ENCODE results near the gene GHRH. TPM values are rescaled to one million over a fixed set of nuclear protein-coding genes. Genes with fewer than 3 reads are reported as not detected.

Gene GHRH
- total and polyA plus RNA-seq, 8 donors = not detected

DNA sequence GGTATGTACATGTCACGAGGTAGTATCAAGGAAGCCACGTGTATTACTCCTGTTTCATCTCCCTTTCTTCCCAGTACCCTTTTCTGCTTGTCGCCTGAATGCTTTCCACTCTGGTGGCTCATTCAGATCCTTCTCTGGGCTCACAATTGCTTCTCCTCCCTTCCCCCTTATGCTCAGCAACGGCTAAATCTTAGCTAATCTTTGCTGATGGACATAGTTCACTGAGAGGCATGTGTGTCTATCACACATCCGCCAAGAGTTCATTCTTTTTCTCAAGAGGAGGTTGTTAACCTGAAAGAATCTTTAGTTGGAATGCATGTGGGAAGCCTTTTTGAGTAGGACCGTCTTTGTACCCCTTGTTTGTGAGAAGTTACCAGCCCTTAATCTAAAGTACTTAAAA lies 56.5 kb downstream of the GHRH start:
- no peak for DNase-seq
- Histone ChIP-seq H3K27me3 (no peaks in the 10 kb centered on the region), H3K9me3 (no peaks in the 10 kb centered on the region), H3K4me1 (peaks cover 0 to 16% (median 8%) of the 10 kb centered on the region in 4 donors), H3K36me3 (peaks cover 54 to 96% (median 90%) of the 10 kb centered on the region in 4 donors), H3K27ac (no peak overlapping the region), H3K4me3 (no peak overlapping the region)
- 68 to 83% (median 76%) methylated on average over 6 of the region's 6 CpGs for WGBS, 5 donors
- intact Hi-C loops (cut with DNase I; ENCODE audit: low total_unique reads) = no loop called here
- TF ChIP-seq, protein P1, sequence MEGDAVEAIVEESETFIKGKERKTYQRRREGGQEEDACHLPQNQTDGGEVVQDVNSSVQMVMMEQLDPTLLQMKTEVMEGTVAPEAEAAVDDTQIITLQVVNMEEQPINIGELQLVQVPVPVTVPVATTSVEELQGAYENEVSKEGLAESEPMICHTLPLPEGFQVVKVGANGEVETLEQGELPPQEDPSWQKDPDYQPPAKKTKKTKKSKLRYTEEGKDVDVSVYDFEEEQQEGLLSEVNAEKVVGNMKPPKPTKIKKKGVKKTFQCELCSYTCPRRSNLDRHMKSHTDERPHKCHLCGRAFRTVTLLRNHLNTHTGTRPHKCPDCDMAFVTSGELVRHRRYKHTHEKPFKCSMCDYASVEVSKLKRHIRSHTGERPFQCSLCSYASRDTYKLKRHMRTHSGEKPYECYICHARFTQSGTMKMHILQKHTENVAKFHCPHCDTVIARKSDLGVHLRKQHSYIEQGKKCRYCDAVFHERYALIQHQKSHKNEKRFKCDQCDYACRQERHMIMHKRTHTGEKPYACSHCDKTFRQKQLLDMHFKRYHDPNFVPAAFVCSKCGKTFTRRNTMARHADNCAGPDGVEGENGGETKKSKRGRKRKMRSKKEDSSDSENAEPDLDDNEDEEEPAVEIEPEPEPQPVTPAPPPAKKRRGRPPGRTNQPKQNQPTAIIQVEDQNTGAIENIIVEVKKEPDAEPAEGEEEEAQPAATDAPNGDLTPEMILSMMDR (IDR thresholded peaks at IDR 0.05) = no peak
- TF ChIP-seq EP300 (IDR thresholded peaks at IDR 0.05) = no peak
- no peak for TF ChIP-seq POLR2AphosphoS5 (IDR thresholded peaks at IDR 0.05)
- TF ChIP-seq POLR2A (IDR thresholded peaks at IDR 0.05) = no peak

DNA sequence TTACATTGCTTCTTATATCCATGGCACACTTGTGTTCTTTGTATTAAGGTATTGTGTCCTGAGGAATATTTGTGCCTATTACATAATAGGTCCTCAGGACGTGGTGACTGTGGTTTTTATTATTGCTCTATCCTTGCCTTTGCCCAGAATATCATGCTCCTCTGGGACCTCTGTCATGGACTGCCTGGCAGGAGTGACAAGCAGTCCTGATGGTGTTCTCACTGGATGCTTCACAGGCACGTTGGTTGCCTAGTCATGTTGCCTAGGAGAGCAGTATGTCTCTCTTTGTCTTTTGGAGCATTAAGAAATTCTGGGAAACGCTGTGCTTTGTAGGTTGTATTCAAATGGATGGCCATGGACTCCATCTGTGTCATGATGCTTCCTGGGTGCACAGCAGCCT lies 57.6 kb downstream of the GHRH start:
- DNase-seq = no peak
- Histone ChIP-seq H3K27ac (no peak overlapping the region), H3K36me3 (peaks cover 53 to 96% (median 90%) of the 10 kb centered on the region in 4 donors), H3K9me3 (no peaks in the 10 kb centered on the region), H3K4me3 (no peak overlapping the region), H3K4me1 (peaks cover 0 to 16% (median 8%) of the 10 kb centered on the region in 4 donors), H3K27me3 (no peaks in the 10 kb centered on the region)
- 74 to 83% (median 76%) methylated on average over 3 of the region's 3 CpGs for WGBS, 5 donors
- intact Hi-C loops (cut with DNase I; ENCODE audit: low total_unique reads) = loop anchor here (5.0 kb wide), 1 partner anchor 323 kb away; the partner anchor contains the start of gene BLCAP
- no peak for TF ChIP-seq POLR2AphosphoS5 (IDR thresholded peaks at IDR 0.05)
- TF ChIP-seq, protein P1 (IDR thresholded peaks at IDR 0.05) = no peak
- no peak for TF ChIP-seq EP300 (IDR thresholded peaks at IDR 0.05)
- TF ChIP-seq POLR2A (IDR thresholded peaks at IDR 0.05) = no peak

DNA sequence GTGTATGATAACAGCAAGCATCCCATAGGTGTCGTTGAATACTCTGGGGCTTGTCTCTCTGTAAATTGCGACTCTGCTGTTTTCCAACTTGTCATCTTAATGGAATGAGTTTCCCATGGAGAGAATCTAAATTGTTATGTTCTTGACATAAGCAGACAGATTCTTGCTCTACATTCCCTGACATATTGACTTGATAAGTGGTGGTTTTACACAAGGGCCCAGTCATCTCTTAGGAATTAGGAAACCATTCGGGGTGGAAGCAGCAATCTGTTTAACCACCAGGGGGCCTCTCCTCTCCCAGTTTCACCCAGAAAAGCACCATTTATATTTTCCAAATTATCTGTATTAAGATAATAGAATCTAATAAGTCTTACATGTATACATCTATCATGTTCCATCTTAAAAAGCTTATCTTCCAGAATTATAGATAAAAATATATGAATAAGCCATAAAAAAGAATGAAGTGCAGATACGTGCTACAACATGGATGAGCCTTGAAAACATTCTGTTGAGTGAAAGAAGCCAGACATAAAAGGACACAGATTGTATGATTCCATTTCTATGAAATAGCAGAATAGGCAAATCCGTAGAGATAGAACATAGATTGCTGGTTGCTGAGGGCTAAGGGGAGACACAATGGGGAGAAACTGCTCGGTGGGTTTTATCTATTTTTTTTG lies 59.2 kb downstream of the GHRH start:
- peaks cover 0 to 16% (median 8%) of the 10 kb centered on the region in 4 donors for H3K4me1 ChIP-seq
- H3K27ac ChIP-seq = peak overlapping the region in 4 of 5 donors; percentile 49 to 68 (median 57)
- H3K4me3 ChIP-seq = no peak overlapping the region
- DNase-seq = peak in 1 of 2 donors; percentile 72
- no peaks in the 10 kb centered on the region for H3K27me3 ChIP-seq
- intact Hi-C loops (cut with DNase I; ENCODE audit: low total_unique reads) = loop anchor here (5.0 kb wide), 1 partner anchor 325 kb away; the partner anchor contains the start of gene BLCAP
- WGBS, 5 donors = 64 to 74% (median 72%) methylated on average over 6 of the region's 6 CpGs
- TF ChIP-seq POLR2A (IDR thresholded peaks at IDR 0.05) (no peak), EP300 (IDR thresholded peaks at IDR 0.05) (no peak), POLR2AphosphoS5 (IDR thresholded peaks at IDR 0.05) (peak in 1 of 3 donors; percentile 24)
- TF ChIP-seq, protein P1 (IDR thresholded peaks at IDR 0.05) = peak in 5 of 7 experiments; percentile 46 to 81 (median 74)
- no peaks in the 10 kb centered on the region for H3K9me3 ChIP-seq
- H3K36me3 ChIP-seq = peaks cover 42 to 96% (median 88%) of the 10 kb centered on the region in 4 donors

DNA sequence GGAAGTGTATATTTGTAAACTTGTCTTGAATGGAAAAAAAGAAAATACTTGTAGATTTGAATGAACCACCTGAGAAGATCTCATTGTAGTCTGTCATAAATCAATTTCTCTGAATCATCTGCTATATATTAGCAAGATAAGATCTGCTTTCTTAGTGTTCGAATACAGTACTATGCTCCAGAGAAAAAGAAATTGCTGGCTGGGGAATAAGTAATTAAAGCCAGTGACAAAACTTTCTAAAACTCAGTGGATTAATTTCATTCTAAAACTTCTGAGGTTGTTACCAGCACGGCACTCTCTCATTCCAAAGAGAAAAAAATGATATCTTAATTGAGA lies 59.8 kb downstream of the GHRH start:
- 66 to 82% (median 72%) methylated on average over 2 of the region's 2 CpGs for WGBS, 5 donors
- Histone ChIP-seq H3K4me3 (no peak overlapping the region), H3K4me1 (peaks cover 0 to 21% (median 8%) of the 10 kb centered on the region in 4 donors), H3K9me3 (no peaks in the 10 kb centered on the region), H3K27me3 (no peaks in the 10 kb centered on the region), H3K36me3 (peaks cover 37 to 94% (median 86%) of the 10 kb centered on the region in 4 donors), H3K27ac (peak overlapping the region in 4 of 5 donors; percentile 49 to 68 (median 57))
- no peak for TF ChIP-seq POLR2A (IDR thresholded peaks at IDR 0.05)
- no peak for TF ChIP-seq POLR2AphosphoS5 (IDR thresholded peaks at IDR 0.05)
- TF ChIP-seq, protein P1 (IDR thresholded peaks at IDR 0.05) = no peak
- no peak for TF ChIP-seq EP300 (IDR thresholded peaks at IDR 0.05)
- intact Hi-C loops (cut with DNase I; ENCODE audit: low total_unique reads) = loop anchor here (5.0 kb wide), 1 partner anchor 326 kb away; the partner anchor contains the start of gene BLCAP
- no peak for DNase-seq

Other genes starting within 250 kb of the GHRH start
- gene RBL1, start 165.8 kb downstream of the GHRH start, total RNA-seq = 10 to 100 TPM in 1 of 5 donors, 1 to 10 TPM in 4; 1.8 to 13.0 (median 6.2) TPM
- gene RBL1, start 165.8 kb downstream of the GHRH start, polyA plus RNA-seq = 1 to 10 TPM; 1.5 to 2.0 (median 2.0) TPM
- gene RPN2, start 82.5 kb downstream of the GHRH start, total RNA-seq = 100 to 1,000 TPM in 3 of 5 donors, 10 to 100 TPM in 2; 48.4 to 163 (median 117) TPM
- 10 to 100 TPM; 32.5 to 76.3 (median 63.1) TPM for gene RPN2, start 82.5 kb downstream of the GHRH start, polyA plus RNA-seq
- 1 to 10 TPM in 2 of 5 donors, under 1 TPM in 2, not detected in 1; 0.43 to 6.4 (median 2.8) TPM for gene MROH8, start 82.3 kb downstream of the GHRH start, total RNA-seq
- gene MROH8, start 82.3 kb downstream of the GHRH start, polyA plus RNA-seq = 1 to 10 TPM; 1.4 to 3.5 (median 1.8) TPM
- 10 to 100 TPM in 3 of 5 donors, 1 to 10 TPM in 2; 2.3 to 27.5 (median 15.2) TPM for gene MANBAL, start 27.8 kb upstream of the GHRH start, total RNA-seq
- 10 to 100 TPM; 43.5 to 57.7 (median 57.5) TPM for gene MANBAL, start 27.8 kb upstream of the GHRH start, polyA plus RNA-seq
- 100 to 1,000 TPM in 1 of 5 donors, 10 to 100 TPM in 4; 31.6 to 471 (median 69.8) TPM for gene SRC, start 84.3 kb upstream of the GHRH start, total RNA-seq
- 10 to 100 TPM; 40.7 to 47.4 (median 47.2) TPM for gene SRC, start 84.3 kb upstream of the GHRH start, polyA plus RNA-seq

All from stomach (tissue), 9 donors.